Activated CD4-positive, alpha-beta T cell treated with anti-CD3 and anti-CD28 coated beads for 36 hours (primary cell): ENCODE results near the gene DHRS12. TPM values are rescaled to one million over a fixed set of nuclear protein-coding genes. Genes with fewer than 3 reads are reported as not detected.
A peak's percentile ranks its signal among the peaks of the same experiment; 100 is the strongest.

Experiments used
- ATAC-seq: fragments of 200-7000 bp; cut with Tn5 transposase; one replicate; pipeline ENCODE4 v1.10.0; 2021; ENCODE audit warnings: mild to moderate bottlenecking, moderate library complexity
- CTCF ChIA-PET: fragments of 350-600 bp; sonication (Branson Sonifier 250); formaldehyde crosslinking; loops from one replicate; lab custom pipeline; 2021; ENCODE audit warnings: antibody characterized with exemption; lab: Charles Lee
- POLR2A ChIA-PET: fragments of 350-600 bp; sonication (Branson Sonifier 250); formaldehyde crosslinking; loops from one replicate; lab custom pipeline; 2021; ENCODE audit warnings: antibody characterized with exemption, inconsistent platforms; lab: Charles Lee
- DNase-seq: peaks from one replicate; pipeline ENCODE4 v3.0.0-alpha.2; 2020
- H3K27ac Mint-ChIP-seq: one replicate; pipeline ENCODE4 v1.8.0; 2021; ENCODE audit warnings: mixed read lengths
- H3K27me3 Mint-ChIP-seq: one replicate; pipeline ENCODE4 v1.8.0; 2021; ENCODE audit warnings: mixed read lengths
- H3K36me3 Mint-ChIP-seq: one replicate; pipeline ENCODE4 v1.8.0; 2021; ENCODE audit warnings: low read depth, mixed read lengths
- H3K4me1 Mint-ChIP-seq: one replicate; pipeline ENCODE4 v1.8.0; 2021; ENCODE audit warnings: mixed read lengths
- H3K4me3 Mint-ChIP-seq: one replicate; pipeline ENCODE4 v1.8.0; 2021; ENCODE audit warnings: mild to moderate bottlenecking, moderate library complexity, mixed read lengths
- H3K9me3 Mint-ChIP-seq: one replicate; pipeline ENCODE4 v1.8.0; 2021; ENCODE audit warnings: low read depth, mixed read lengths
- intact Hi-C, 2 experiments: fragments of 100-400 bp; cut with DNase I in 1 of 2; cut with micrococcal nuclease in 1 of 2; formaldehyde crosslinking; loops; one replicate each; pipeline versions ENCODE4 v1.14.2 to v1.15.1; 2022 to 2024; cut with DNase I, micrococcal nuclease
- total RNA-seq, 2 experiments: library from RNA; stranded (reverse); gene quantifications; one replicate each; pipeline ENCODE4 v1.2.3, GENCODE V29; 2021

Gene DHRS12
- total RNA-seq, 2 experiments from 2014 or later = 4.9 to 5.3 TPM

GRCh38 chr13:51820016-51820597 lies 16.1 kb upstream of the DHRS12 start:
- peak overlapping the region; percentile 42 for H3K4me3 Mint-ChIP-seq
- intact Hi-C loops = loop anchor here (1.0 to 10.0 kb wide), 2 partner anchors 236 to 635 kb away; partner anchors contain the start of genes CKAP2 (in 1 of the 2), VPS36 (in 1 of the 2) and WDFY2 (in 1 of the 2)
- POLR2A ChIA-PET = no interaction called here
- peak overlapping the region; percentile 85 for H3K27ac Mint-ChIP-seq
- H3K4me1 Mint-ChIP-seq = peaks cover 92% of the 10 kb centered on the region
- no peak for DNase-seq
- no peaks in the 10 kb centered on the region for H3K27me3 Mint-ChIP-seq
- H3K36me3 Mint-ChIP-seq = no peaks in the 10 kb centered on the region
- CTCF ChIA-PET = interaction anchor here (0.7 to 12.6 kb wide), 6 partner anchors 10 to 573 kb away, joined by 3 to 154 read pairs (median 4); partner anchors contain the start of gene CCDC70
- ATAC-seq = no peak
- no peaks in the 10 kb centered on the region for H3K9me3 Mint-ChIP-seq

- intact Hi-C loops = loop anchor here (1.0 to 10.0 kb wide), 5 partner anchors 15 to 375 kb away; partner anchors contain the start of genes DHRS12 (in 2 of the 2) and ATP7B (in 1 of the 2)
- Mint-ChIP-seq H3K4me3 (peak overlapping the region; percentile 33), H3K27ac (peak overlapping the region; percentile 85), H3K27me3 (no peaks in the 10 kb centered on the region), H3K4me1 (peaks cover 95% of the 10 kb centered on the region), H3K9me3 (no peaks in the 10 kb centered on the region), H3K36me3 (no peaks in the 10 kb centered on the region)
- CTCF ChIA-PET = interaction anchor here (0.7 to 12.6 kb wide), 7 partner anchors 9 to 42 kb away, joined by 3 to 154 read pairs (median 4); partner anchors contain the start of gene CCDC70
- ATAC-seq (no peak), DNase-seq (no peak)
- POLR2A ChIA-PET = interaction anchor here (0.7 to 1.0 kb wide), 3 partner anchors 16 to 21 kb away, joined by 3 read pairs; no protein-coding TSS in a partner anchor
Observed at GRCh38 chr13:51819544-51819943, 15.6 kb upstream of the DHRS12 start.

GRCh38 chr13:51818781-51819511 lies 15.0 kb upstream of the DHRS12 start:
- H3K27ac Mint-ChIP-seq = peak overlapping the region; percentile 85
- H3K27me3 Mint-ChIP-seq = no peaks in the 10 kb centered on the region
- peaks cover 95% of the 10 kb centered on the region for H3K4me1 Mint-ChIP-seq
- ATAC-seq = peak; percentile 44
- POLR2A ChIA-PET = interaction anchor here (0.7 to 1.0 kb wide), 4 partner anchors 14 to 21 kb away, joined by 3 read pairs; no protein-coding TSS in a partner anchor
- intact Hi-C loops = loop anchor here (1.0 to 10.0 kb wide), 5 partner anchors 14 to 376 kb away; partner anchors contain the start of genes DHRS12 (in 2 of the 2) and ATP7B (in 1 of the 2)
- H3K36me3 Mint-ChIP-seq = no peaks in the 10 kb centered on the region
- DNase-seq = peak; percentile 74
- H3K9me3 Mint-ChIP-seq = no peaks in the 10 kb centered on the region
- CTCF ChIA-PET = interaction anchor here (0.5 to 12.6 kb wide), 9 partner anchors 8 to 930 kb away, joined by 3 to 154 read pairs (median 4); no protein-coding TSS in a partner anchor
- H3K4me3 Mint-ChIP-seq = peak overlapping the region; percentile 33

DNA sequence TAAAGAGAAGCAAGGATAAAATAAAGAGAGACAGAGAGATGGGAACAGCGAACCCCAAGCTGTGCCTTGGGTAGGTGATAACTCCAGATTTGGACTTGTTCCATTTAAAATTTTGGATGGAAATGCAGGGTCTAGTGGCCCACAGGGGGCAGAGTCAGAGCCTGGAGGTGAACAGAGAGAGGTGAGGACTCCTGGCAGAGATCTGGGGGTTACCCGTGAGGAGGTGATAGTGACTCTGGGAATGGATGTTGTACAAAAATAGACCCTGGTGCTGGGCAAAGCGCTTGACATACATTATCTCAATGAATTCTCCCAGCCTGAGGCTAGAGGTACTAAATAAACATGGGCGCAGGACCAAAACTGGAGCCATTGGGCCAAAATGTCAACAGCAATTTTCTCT lies 14.3 kb upstream of the DHRS12 start:
- intact Hi-C loops = loop anchor here (2.0 to 10.0 kb wide), 4 partner anchors 13 to 377 kb away; partner anchors contain the start of genes ATP7B (in 1 of the 2) and DHRS12 (in 1 of the 2)
- Mint-ChIP-seq H3K4me3 (peak overlapping the region; percentile 33), H3K4me1 (peaks cover 95% of the 10 kb centered on the region), H3K27ac (peak overlapping the region; percentile 85), H3K36me3 (no peaks in the 10 kb centered on the region), H3K27me3 (no peaks in the 10 kb centered on the region), H3K9me3 (no peaks in the 10 kb centered on the region)
- DNase-seq (peak; percentile 30), ATAC-seq (no peak)
- ChIA-PET CTCF (interaction anchor here (0.6 to 12.6 kb wide), 5 partner anchors 8 to 309 kb away, joined by 3 to 154 read pairs (median 3); no protein-coding TSS in a partner anchor), POLR2A (interaction anchor here (0.9 kb wide), 1 partner anchor 13 kb away, joined by 3 read pairs; no protein-coding TSS in a partner anchor)

GRCh38 chr13:51817717-51818116 lies 13.8 kb upstream of the DHRS12 start:
- peak overlapping the region; percentile 4 for H3K4me3 Mint-ChIP-seq
- ATAC-seq (no peak), DNase-seq (no peak)
- H3K27me3 Mint-ChIP-seq = no peaks in the 10 kb centered on the region
- ChIA-PET POLR2A (no interaction called here), CTCF (interaction anchor here (0.6 to 12.6 kb wide), 5 partner anchors 7 to 309 kb away, joined by 3 to 154 read pairs (median 3); no protein-coding TSS in a partner anchor)
- intact Hi-C loops = loop anchor here (2.0 to 10.0 kb wide), 4 partner anchors 13 to 377 kb away; partner anchors contain the start of genes ATP7B (in 1 of the 2) and DHRS12 (in 1 of the 2)
- no peaks in the 10 kb centered on the region for H3K9me3 Mint-ChIP-seq
- no peaks in the 10 kb centered on the region for H3K36me3 Mint-ChIP-seq
- H3K27ac Mint-ChIP-seq = peak overlapping the region; percentile 85
- peaks cover 94% of the 10 kb centered on the region for H3K4me1 Mint-ChIP-seq

- H3K36me3 Mint-ChIP-seq = no peaks in the 10 kb centered on the region
- POLR2A ChIA-PET = no interaction called here
Observed at GRCh38 chr13:51816604-51817249, 12.8 kb upstream of the DHRS12 start.

GRCh38 chr13:51815848-51816247 lies 11.9 kb upstream of the DHRS12 start:
- CTCF ChIA-PET = interaction anchor here (0.7 to 12.1 kb wide), 34 partner anchors 8 to 636 kb away, joined by 3 to 154 read pairs (median 4); no protein-coding TSS in a partner anchor
- no peaks in the 10 kb centered on the region for H3K9me3 Mint-ChIP-seq
- no peaks in the 10 kb centered on the region for H3K27me3 Mint-ChIP-seq
- peak; percentile 30 for DNase-seq
- H3K27ac Mint-ChIP-seq = peak overlapping the region; percentile 83
- POLR2A ChIA-PET = interaction anchor here (0.6 to 1.2 kb wide), 2 partner anchors 10 to 14 kb away, joined by 5 to 6 read pairs; no protein-coding TSS in a partner anchor
- intact Hi-C loops = loop anchor here (1.0 to 10.0 kb wide), 6 partner anchors 12 to 379 kb away; partner anchors contain the start of gene DHRS12 (in 1 of the 2)
- peaks cover 89% of the 10 kb centered on the region for H3K4me1 Mint-ChIP-seq
- peak overlapping the region; percentile 56 for H3K4me3 Mint-ChIP-seq
- no peak for ATAC-seq
- no peaks in the 10 kb centered on the region for H3K36me3 Mint-ChIP-seq

More at GRCh38 chr13:51816604-51817249, 12.8 kb upstream of the DHRS12 start:
- H3K4me1 Mint-ChIP-seq = peaks cover 93% of the 10 kb centered on the region
- peak overlapping the region; percentile 61 for H3K27ac Mint-ChIP-seq
- no peak for ATAC-seq
- no peak for DNase-seq
- H3K27me3 Mint-ChIP-seq = no peaks in the 10 kb centered on the region
- CTCF ChIA-PET = interaction anchor here (1.4 to 12.1 kb wide), 11 partner anchors 7 to 378 kb away, joined by 7 to 154 read pairs (median 15); no protein-coding TSS in a partner anchor
- H3K9me3 Mint-ChIP-seq = no peaks in the 10 kb centered on the region
- intact Hi-C loops = loop anchor here (5.0 to 10.0 kb wide), 2 partner anchors 91 to 378 kb away; no protein-coding TSS in a partner anchor
- H3K4me3 Mint-ChIP-seq = no peak overlapping the region

DNA sequence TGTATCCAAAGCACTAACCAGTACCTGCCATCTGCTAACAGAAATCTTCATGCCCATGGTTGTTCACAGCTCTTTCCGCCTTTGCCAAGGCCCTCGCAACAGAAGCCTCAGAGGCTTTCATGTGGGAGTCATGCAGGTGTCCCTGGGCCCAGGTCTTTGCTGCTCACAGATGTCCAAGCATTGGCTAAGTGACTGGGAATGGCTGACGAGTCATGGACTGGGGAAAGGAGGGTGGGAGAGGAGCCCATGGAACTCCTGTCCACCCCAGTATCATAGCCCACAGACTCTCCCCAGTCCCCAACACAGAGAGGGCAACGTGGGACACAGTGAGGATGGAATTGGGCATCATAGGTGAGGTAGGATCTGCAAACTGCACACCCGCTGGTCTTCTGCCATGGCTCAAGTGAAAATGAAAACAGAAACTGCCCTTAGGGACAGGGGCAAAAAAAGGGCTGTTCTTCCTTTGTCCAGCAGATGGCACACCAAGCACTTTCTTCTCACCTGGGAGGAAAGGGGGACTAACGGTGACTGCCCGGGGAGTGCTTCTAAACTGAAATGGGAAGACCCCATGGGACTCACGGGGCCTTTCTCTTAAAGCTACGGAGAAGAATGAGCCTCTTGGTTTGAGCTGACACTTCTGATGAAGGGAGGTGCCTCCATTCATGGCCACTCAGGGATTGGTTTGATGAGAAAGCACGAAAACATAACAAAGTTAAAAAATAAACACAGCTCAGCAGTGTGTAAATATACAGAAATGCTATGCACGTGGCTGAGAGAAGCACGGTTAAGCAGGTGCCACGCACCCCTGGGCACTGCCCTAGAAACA lies 11.1 kb upstream of the DHRS12 start:
- no peaks in the 10 kb centered on the region for H3K27me3 Mint-ChIP-seq
- H3K36me3 Mint-ChIP-seq = no peaks in the 10 kb centered on the region
- H3K9me3 Mint-ChIP-seq = no peaks in the 10 kb centered on the region
- peak overlapping the region; percentile 56 for H3K4me3 Mint-ChIP-seq
- DNase-seq = peak; percentile 83
- peak overlapping the region; percentile 83 for H3K27ac Mint-ChIP-seq
- peaks cover 81% of the 10 kb centered on the region for H3K4me1 Mint-ChIP-seq
- peak; percentile 70 for ATAC-seq
- intact Hi-C loops = loop anchor here (1.0 to 10.0 kb wide), 6 partner anchors 11 to 380 kb away; partner anchors contain the start of gene DHRS12 (in 1 of the 2)
- POLR2A ChIA-PET = interaction anchor here (0.6 to 1.2 kb wide), 2 partner anchors 11 to 13 kb away, joined by 5 to 6 read pairs; no protein-coding TSS in a partner anchor
- CTCF ChIA-PET = interaction anchor here (0.6 to 12.1 kb wide), 43 partner anchors 9 to 636 kb away, joined by 3 to 154 read pairs (median 4); partner anchors contain the start of gene ALG11

DNA sequence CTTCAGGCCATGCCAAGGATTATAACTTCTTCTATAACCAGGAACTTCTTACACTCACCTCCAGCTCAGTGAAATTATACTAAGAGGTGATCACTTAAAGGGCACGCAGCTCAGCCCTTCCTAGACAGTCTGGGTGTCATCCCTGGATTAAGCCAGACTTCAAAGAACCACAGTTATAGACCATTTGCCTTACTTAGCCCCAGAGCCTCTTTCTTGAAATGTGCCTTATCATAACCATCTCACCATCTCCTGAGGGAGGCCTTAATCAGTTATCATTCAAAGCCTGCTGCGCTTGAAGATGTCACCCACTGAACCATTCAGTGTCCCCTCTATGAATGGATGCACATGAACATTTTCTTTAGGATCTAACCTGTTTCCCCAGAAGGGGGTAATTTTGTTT lies 10.1 kb upstream of the DHRS12 start:
- ATAC-seq = no peak
- Mint-ChIP-seq H3K27me3 (no peaks in the 10 kb centered on the region), H3K4me3 (no peak overlapping the region), H3K4me1 (peaks cover 73% of the 10 kb centered on the region), H3K27ac (peak overlapping the region; percentile 83), H3K9me3 (no peaks in the 10 kb centered on the region), H3K36me3 (peaks cover 6% of the 10 kb centered on the region)
- intact Hi-C loops = loop anchor here in 1 of 2 experiments (10.0 kb wide), 1 partner anchor 381 kb away; no protein-coding TSS in a partner anchor
- POLR2A ChIA-PET = interaction anchor here (1.0 kb wide), 1 partner anchor 361 kb away, joined by 3 read pairs; no protein-coding TSS in a partner anchor
- CTCF ChIA-PET = interaction anchor here (0.6 to 12.1 kb wide), 20 partner anchors 8 to 617 kb away, joined by 3 to 154 read pairs (median 5); partner anchors contain the start of gene ALG11
- DNase-seq = no peak
